Endothelial cell of umbilical vein (primary cell): ENCODE measurements around the gene CNNM4. TPM values are rescaled to one million over a fixed set of nuclear protein-coding genes. Genes with fewer than 3 reads are reported as not detected.

Experiments
- BruUV-seq: library from RNA; stranded (reverse); fragments of 400-500 nt; replicated peaks from 2 replicates; lab custom pipeline; 2021; lab: Mats Ljungman, UMichigan
- CTCF ChIA-PET: fragments of 300-600, 350-600 bp; sonication (Branson Sonifier 250); formaldehyde crosslinking; loops from one replicate; lab custom pipeline; 2021; ENCODE audit warnings: antibody characterized with exemption, inconsistent platforms; lab: Charles Lee
- POLR2A ChIA-PET: fragments of 300-600, 350-600 bp; sonication (Branson Sonifier 250); formaldehyde crosslinking; loops from one replicate; lab custom pipeline; 2021; ENCODE audit warnings: antibody characterized with exemption, inconsistent platforms; lab: Charles Lee
- DNase-seq: peaks from one replicate; pipeline ENCODE4 v3.0.0-alpha.2; 2011; ENCODE audit warnings: low read depth, low spot score
- FAIRE-seq: peaks from 2 replicates; lab custom pipeline; 2011; peaks lifted over from hg19 to GRCh38; lab: Jason Lieb, UNC
- H2AFZ ChIP-seq: 2 replicates; pipeline ENCODE4 v1.6.0; 2012; ENCODE audit warnings: low read depth, low read length, control low read depth, inconsistent platforms
- H3K27ac ChIP-seq: 2 replicates; pipeline ENCODE4 v1.5.1; 2011; ENCODE audit warnings: low read depth, mild to moderate bottlenecking, control low read depth, low read length, moderate library complexity; ENCODE audit not compliant: insufficient read depth
- H3K27me3 ChIP-seq, 2 experiments: 2 replicates each; pipeline versions ENCODE4 v1.6.0 to v1.6.1; 2011; ENCODE audit warnings: low read length in 2 of 2, mixed read lengths in 1 of 2; ENCODE audit not compliant: control insufficient read depth in 2 of 2, insufficient read depth in 2 of 2
- H3K36me3 ChIP-seq, 2 experiments: 2 replicates in 1 of 2; 3 replicates in 1 of 2; pipeline ENCODE4 v1.5.1; 2011; ENCODE audit warnings: low read length in 2 of 2, mild to moderate bottlenecking in 1 of 2, moderate library complexity in 1 of 2; ENCODE audit not compliant: control insufficient read depth in 2 of 2, insufficient read depth in 2 of 2; ENCODE audit errors: extremely low read depth in 1 of 2
- H3K4me1 ChIP-seq: 3 replicates; pipeline ENCODE4 v1.5.1; 2011; ENCODE audit warnings: mild to moderate bottlenecking, low read length; ENCODE audit not compliant: control insufficient read depth, insufficient read depth; ENCODE audit errors: extremely low read depth
- H3K4me2 ChIP-seq: 2 replicates; pipeline ENCODE4 v1.6.1; 2011; ENCODE audit warnings: low read length, control low read depth, mixed read lengths; ENCODE audit not compliant: insufficient read depth
- H3K4me3 ChIP-seq, 3 experiments: fragments of 200-600 bp in 1 of 3; sonication (generic), shearing (Covaris generic) in 1 of 3; replicated peaks in 1 of 3; 2 replicates each; pipeline ENCODE4 v1.5.1; 2011 to 2016; ENCODE audit warnings: control low read depth in 3 of 3, low read length in 3 of 3, mild to moderate bottlenecking in 2 of 3, inconsistent platforms in 1 of 3, low read depth in 1 of 3, moderate library complexity in 1 of 3; ENCODE audit not compliant: insufficient read depth in 1 of 3
- H3K79me2 ChIP-seq: 2 replicates; pipeline ENCODE4 v1.6.0; 2012; ENCODE audit warnings: low read length, inconsistent platforms; ENCODE audit not compliant: control insufficient read depth, insufficient read depth
- H3K9ac ChIP-seq: replicated peaks from 2 replicates; pipeline ENCODE3; 2011; ENCODE audit warnings: low read length, control low read depth; ENCODE audit not compliant: insufficient read depth; ENCODE audit errors: extremely low read depth
- H3K9me1 ChIP-seq: replicated peaks from 3 replicates; pipeline ENCODE4 v1.6.0; 2011; ENCODE audit warnings: mild to moderate bottlenecking, low read length; ENCODE audit not compliant: control insufficient read depth, insufficient read depth; ENCODE audit errors: extremely low read depth
- H3K9me3 ChIP-seq: replicated peaks from 2 replicates; pipeline ENCODE4 v1.5.1; 2012; ENCODE audit warnings: low read length, inconsistent platforms; ENCODE audit not compliant: control insufficient read depth, insufficient read depth
- H4K20me1 ChIP-seq: replicated peaks from 2 replicates; pipeline ENCODE3; 2011; ENCODE audit warnings: mild to moderate bottlenecking, low read length; ENCODE audit not compliant: control insufficient read depth, insufficient read depth; ENCODE audit errors: extremely low read depth
- EZH2 ChIP-seq: IDR thresholded peaks from 2 replicates; pipeline ENCODE4 v1.6.1; 2012; ENCODE audit warnings: borderline replicate concordance, low read depth, mild to moderate bottlenecking, moderate library complexity, low read length, inconsistent platforms; ENCODE audit not compliant: severe bottlenecking
- FOS ChIP-seq: IDR thresholded peaks from 2 replicates; pipeline ENCODE4 v1.6.1; 2011; ENCODE audit warnings: mild to moderate bottlenecking, low read length, moderate library complexity, borderline replicate concordance; ENCODE audit not compliant: insufficient read depth
- GATA2 ChIP-seq: IDR thresholded peaks from 2 replicates; pipeline ENCODE4 v1.7.0; 2011; ENCODE audit warnings: low read depth, mild to moderate bottlenecking, moderate library complexity, mixed read lengths, low read length; ENCODE audit not compliant: insufficient read length, insufficient read depth
- JUN ChIP-seq: IDR thresholded peaks from 2 replicates; pipeline ENCODE4 v1.6.1; 2011; ENCODE audit warnings: borderline replicate concordance, low read depth; ENCODE audit not compliant: insufficient read length, insufficient read depth
- MYC ChIP-seq: IDR thresholded peaks from one replicate; pipeline ENCODE4 v1.6.1; 2011; ENCODE audit warnings: mild to moderate bottlenecking, low read depth, low read length
- POLR2A ChIP-seq: IDR thresholded peaks from 2 replicates; pipeline ENCODE4 v1.6.1; 2012; ENCODE audit warnings: low read depth, mild to moderate bottlenecking, control low read depth, low read length
- POLR2AphosphoS5 ChIP-seq: IDR thresholded peaks from 2 replicates; pipeline ENCODE4 v1.6.1; 2012; ENCODE audit warnings: low read depth, mild to moderate bottlenecking, control low read depth, low read length, moderate library complexity; ENCODE audit not compliant: insufficient read depth
- dilution Hi-C: fragments of 300-500 bp; cut with MboI; formaldehyde crosslinking; loops from one replicate; pipeline ENCODE4 v1.15.0; 2019; ENCODE audit warnings: low sequenced_read_pairs; ENCODE audit not compliant: extremely low pct_ligation_motif_present
- intact Hi-C: fragments of 100-400 bp; cut with micrococcal nuclease; formaldehyde crosslinking; loops from one replicate; pipeline ENCODE4 v1.10.0; 2022
- polyA plus RNA-seq, 4 experiments: library from polyadenylated mRNA; depleted of rRNA in 3 of 4; stranded (reverse) in 3 of 4; unstranded in 1 of 4; fragments of >200 nt; gene quantifications; 2 replicates each; pipeline versions ENCODE4 v1.2.1 to v1.2.3, GENCODE V29; 2011 to 2012; ENCODE audit warnings: missing spikeins in 1 of 4
- total RNA-seq: library from RNA; stranded (reverse); gene quantifications from 2 replicates; pipeline ENCODE4 v1.2.3, GENCODE V29; 2021
- TF ChIP-seq, protein P1 (sequence below): IDR thresholded peaks from 2 replicates; pipeline ENCODE4 v1.6.1; 2011; ENCODE audit not compliant: insufficient read depth, insufficient read length
- TF ChIP-seq, protein P2 (sequence below), 2 donors: IDR thresholded peaks; 1 replicate in 1 of 2; 2 replicates in 1 of 2; pipeline ENCODE4 v1.5.1; 2011; ENCODE audit warnings: low read length in 2 of 2, mild to moderate bottlenecking in 2 of 2, moderate library complexity in 2 of 2, control low read depth in 1 of 2, inconsistent platforms in 1 of 2, low read depth in 1 of 2; ENCODE audit not compliant: insufficient read depth in 1 of 2; ENCODE audit errors: extremely low read depth in 1 of 2

CNNM4 gene
- total and polyA plus RNA-seq, 2 donors (not counting 3 experiments of a cell fraction or from before 2014, with no cell fraction given): 4.7 to 5.3 TPM

DNA sequence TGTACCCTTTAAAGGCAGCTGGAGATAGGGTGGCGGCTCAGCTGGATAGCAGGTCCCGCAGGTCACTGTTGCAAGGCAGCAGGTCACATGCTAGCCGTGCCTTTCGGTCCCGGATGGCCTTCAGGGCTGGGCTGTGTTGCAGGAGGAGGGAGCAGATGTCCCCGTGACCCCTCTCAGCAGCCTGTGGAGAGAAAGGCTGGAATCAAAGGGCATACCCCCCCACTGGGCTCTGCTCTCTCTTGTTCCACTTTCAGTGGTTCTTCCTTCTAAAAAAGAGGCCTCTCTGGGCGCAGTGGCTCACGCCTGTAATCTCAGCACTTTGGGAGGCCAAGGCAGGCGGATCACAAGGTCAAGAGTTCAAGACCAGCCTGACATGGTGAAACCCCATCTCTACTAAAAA is 87.6 kb downstream of the CNNM4 start:
- Histone ChIP-seq H3K27me3 (no peaks in the 10 kb centered on the region), H3K27ac (no peak overlapping the region), H3K9me3 (no peaks in the 10 kb centered on the region), H3K4me2 (no peak overlapping the region), H3K79me2 (no peaks in the 10 kb centered on the region), H3K4me1 (no peaks in the 10 kb centered on the region), H3K9ac (no peak overlapping the region), H2AFZ (no peak overlapping the region), H3K9me1 (no peaks in the 10 kb centered on the region), H4K20me1 (no peaks in the 10 kb centered on the region), H3K36me3 (peaks cover 0 to 10% of the 10 kb centered on the region in 2 experiments), H3K4me3 (no peak overlapping the region)
- dilution Hi-C loops: no loop called here
- ChIA-PET POLR2A (no interaction called here), CTCF (interaction anchor here (1.6 kb wide), 1 partner anchor 10 kb away, joined by 6 read pairs; the partner anchor contains the start of gene ANKRD39)
- no TSS peak for BruUV-seq
- intact Hi-C loops: no loop called here
- no peak for FAIRE-seq
- TF ChIP-seq GATA2: no peak
- no peak for TF ChIP-seq MYC
- no peak for TF ChIP-seq JUN
- no peak for TF ChIP-seq EZH2
- no peak for TF ChIP-seq POLR2A
- no peak for TF ChIP-seq FOS
- TF ChIP-seq POLR2AphosphoS5: no peak
- TF ChIP-seq, protein P1, sequence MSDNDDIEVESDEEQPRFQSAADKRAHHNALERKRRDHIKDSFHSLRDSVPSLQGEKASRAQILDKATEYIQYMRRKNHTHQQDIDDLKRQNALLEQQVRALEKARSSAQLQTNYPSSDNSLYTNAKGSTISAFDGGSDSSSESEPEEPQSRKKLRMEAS: no peak
- TF ChIP-seq, protein P2, sequence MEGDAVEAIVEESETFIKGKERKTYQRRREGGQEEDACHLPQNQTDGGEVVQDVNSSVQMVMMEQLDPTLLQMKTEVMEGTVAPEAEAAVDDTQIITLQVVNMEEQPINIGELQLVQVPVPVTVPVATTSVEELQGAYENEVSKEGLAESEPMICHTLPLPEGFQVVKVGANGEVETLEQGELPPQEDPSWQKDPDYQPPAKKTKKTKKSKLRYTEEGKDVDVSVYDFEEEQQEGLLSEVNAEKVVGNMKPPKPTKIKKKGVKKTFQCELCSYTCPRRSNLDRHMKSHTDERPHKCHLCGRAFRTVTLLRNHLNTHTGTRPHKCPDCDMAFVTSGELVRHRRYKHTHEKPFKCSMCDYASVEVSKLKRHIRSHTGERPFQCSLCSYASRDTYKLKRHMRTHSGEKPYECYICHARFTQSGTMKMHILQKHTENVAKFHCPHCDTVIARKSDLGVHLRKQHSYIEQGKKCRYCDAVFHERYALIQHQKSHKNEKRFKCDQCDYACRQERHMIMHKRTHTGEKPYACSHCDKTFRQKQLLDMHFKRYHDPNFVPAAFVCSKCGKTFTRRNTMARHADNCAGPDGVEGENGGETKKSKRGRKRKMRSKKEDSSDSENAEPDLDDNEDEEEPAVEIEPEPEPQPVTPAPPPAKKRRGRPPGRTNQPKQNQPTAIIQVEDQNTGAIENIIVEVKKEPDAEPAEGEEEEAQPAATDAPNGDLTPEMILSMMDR (IDR thresholded peaks at IDR 0.05; ENCODE audit: extremely low read depth in 1 of 2, insufficient read depth in 1 of 2, low read depth in 1 of 2, low read length in 2 of 2): no peak
- no peak for DNase-seq
